ENCODE measurements around the gene PAFAH1B1.

Gene PAFAH1B1

DNA sequence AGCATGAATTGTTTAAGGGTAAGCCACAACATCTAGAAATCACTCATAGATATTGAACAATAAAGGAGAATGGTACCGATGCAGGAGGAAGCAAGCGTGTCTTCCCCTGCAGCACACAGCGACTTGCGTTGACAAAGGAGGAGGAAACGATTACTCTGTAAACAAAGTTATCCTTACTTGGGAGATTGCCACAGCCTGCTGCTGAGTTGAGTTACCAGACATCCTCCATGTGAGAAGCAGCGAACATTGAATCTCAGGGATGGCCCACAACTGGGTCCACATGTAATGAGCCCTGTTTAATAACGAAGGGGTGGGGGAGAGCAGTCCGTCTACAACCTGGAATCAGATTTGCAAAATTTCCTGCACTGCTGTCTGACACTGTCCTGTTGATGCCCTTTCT, 90.5 kb downstream of the PAFAH1B1 start:
- Histone ChIP-seq H2BK15ac (ENCODE audit: low read depth, poor library complexity, severe bottlenecking) (no peak overlapping the region), H2BK12ac (ENCODE audit: low read length in 2 of 2) (no peak overlapping the region), H3K27me3 (ENCODE audit: control insufficient read depth in 1 of 2, insufficient read depth in 1 of 2, low read length in 2 of 2) (no peaks in the 10 kb centered on the region), H2AFZ (ENCODE audit: low read depth, low read length) (no peak overlapping the region), H2AK5ac (ENCODE audit: low read length, severe bottlenecking) (no peak overlapping the region), H3K9me3 (ENCODE audit: control insufficient read depth, low read length) (no peaks in the 10 kb centered on the region), H3K4me1 (ENCODE audit: control insufficient read depth, insufficient read depth, low read depth, low read length) (peaks cover 10% of the 10 kb centered on the region), H3K4ac (ENCODE audit: low read depth in 1 of 2, low read length in 2 of 2) (no peak overlapping the region), H3K36me3 (ENCODE audit: control insufficient read depth in 1 of 2, insufficient read depth in 2 of 2, low read depth in 1 of 2, low read length in 2 of 2) (peaks cover 31 to 64% of the 10 kb centered on the region in 2 experiments), H2BK5ac (ENCODE audit: low read depth, low read length, poor library complexity, severe bottlenecking) (no peak overlapping the region), H2BK120ac (ENCODE audit: low read depth, low read length) (no peak overlapping the region), H3K4me2 (ENCODE audit: low read length, poor library complexity, severe bottlenecking) (no peak overlapping the region), H4K91ac (ENCODE audit: low read length) (no peak overlapping the region), H3K23ac (ENCODE audit: low read length in 2 of 2) (no peak overlapping the region), H3K79me1 (replicated peaks; ENCODE audit: low read length, poor library complexity, severe bottlenecking) (peaks cover 27% of the 10 kb centered on the region), H3K14ac (ENCODE audit: low read length in 2 of 2) (no peak overlapping the region), H3K4me3 (ENCODE audit: insufficient read depth in 1 of 2, low read depth in 1 of 2, low read length in 2 of 2) (no peak overlapping the region), H4K8ac (ENCODE audit: low read length) (no peak overlapping the region), H3K27ac (ENCODE audit: low read length, poor library complexity, severe bottlenecking) (no peak overlapping the region), H3K18ac (ENCODE audit: low read depth in 1 of 2, low read length in 2 of 2) (no peak overlapping the region), H3K9ac (ENCODE audit: low read length) (no peak overlapping the region)
- DNase-seq: no peak
- WGBS: 88% methylated on average over 8 of the region's 8 CpGs

DNA sequence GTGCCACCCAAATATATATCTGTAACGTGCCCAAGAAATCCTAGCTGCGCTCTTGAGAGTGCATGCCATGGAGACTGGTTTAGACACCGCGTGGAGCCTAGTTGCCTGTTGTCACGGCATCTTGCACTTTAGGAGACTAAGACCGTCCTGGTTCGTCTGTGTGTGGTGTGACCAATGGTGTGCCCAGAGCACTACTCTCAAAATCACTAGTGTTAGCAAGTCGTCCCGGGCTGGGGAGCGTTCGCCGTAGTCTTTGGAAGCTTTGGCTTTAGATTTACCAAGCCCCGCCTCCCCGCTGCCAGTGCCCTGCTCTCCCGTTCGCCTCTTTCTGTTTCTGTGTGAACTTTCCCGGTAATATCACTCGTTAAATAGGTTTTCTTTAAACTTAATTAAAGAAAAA, 91.1 kb downstream of the PAFAH1B1 start:
- no peaks in the 10 kb centered on the region for H3K9me3 ChIP-seq (ENCODE audit: control insufficient read depth, low read length)
- no peak overlapping the region for H3K18ac ChIP-seq (ENCODE audit: low read depth in 1 of 2, low read length in 2 of 2)
- no peaks in the 10 kb centered on the region for H3K27me3 ChIP-seq (ENCODE audit: control insufficient read depth in 1 of 2, insufficient read depth in 1 of 2, low read length in 2 of 2)
- no peak overlapping the region for H3K4me2 ChIP-seq (ENCODE audit: low read length, poor library complexity, severe bottlenecking)
- WGBS: over 99% methylated on average over 14 of the region's 18 CpGs
- H4K8ac ChIP-seq (ENCODE audit: low read length): no peak overlapping the region
- H2AFZ ChIP-seq (ENCODE audit: low read depth, low read length): no peak overlapping the region
- no peak overlapping the region for H3K14ac ChIP-seq (ENCODE audit: low read length in 2 of 2)
- peaks cover 35 to 59% of the 10 kb centered on the region in 2 experiments for H3K36me3 ChIP-seq (ENCODE audit: control insufficient read depth in 1 of 2, insufficient read depth in 2 of 2, low read depth in 1 of 2, low read length in 2 of 2)
- H2BK12ac ChIP-seq (ENCODE audit: low read length in 2 of 2): no peak overlapping the region
- H2BK15ac ChIP-seq (ENCODE audit: low read depth, poor library complexity, severe bottlenecking): no peak overlapping the region
- H3K4ac ChIP-seq (ENCODE audit: low read depth in 1 of 2, low read length in 2 of 2): no peak overlapping the region
- peaks cover 24% of the 10 kb centered on the region for H3K79me1 ChIP-seq (replicated peaks; ENCODE audit: low read length, poor library complexity, severe bottlenecking)
- H3K23ac ChIP-seq (ENCODE audit: low read length in 2 of 2): no peak overlapping the region
- no peak overlapping the region for H3K27ac ChIP-seq (ENCODE audit: low read length, poor library complexity, severe bottlenecking)
- H3K4me3 ChIP-seq (ENCODE audit: insufficient read depth in 1 of 2, low read depth in 1 of 2, low read length in 2 of 2): no peak overlapping the region
- DNase-seq: no peak
- H3K9ac ChIP-seq (ENCODE audit: low read length): no peak overlapping the region
- no peak overlapping the region for H4K91ac ChIP-seq (ENCODE audit: low read length)
- H2BK120ac ChIP-seq (ENCODE audit: low read depth, low read length): no peak overlapping the region
- peaks cover 14% of the 10 kb centered on the region for H3K4me1 ChIP-seq (ENCODE audit: control insufficient read depth, insufficient read depth, low read depth, low read length)
- no peak overlapping the region for H2AK5ac ChIP-seq (ENCODE audit: low read length, severe bottlenecking)
- no peak overlapping the region for H2BK5ac ChIP-seq (ENCODE audit: low read depth, low read length, poor library complexity, severe bottlenecking)

DNA sequence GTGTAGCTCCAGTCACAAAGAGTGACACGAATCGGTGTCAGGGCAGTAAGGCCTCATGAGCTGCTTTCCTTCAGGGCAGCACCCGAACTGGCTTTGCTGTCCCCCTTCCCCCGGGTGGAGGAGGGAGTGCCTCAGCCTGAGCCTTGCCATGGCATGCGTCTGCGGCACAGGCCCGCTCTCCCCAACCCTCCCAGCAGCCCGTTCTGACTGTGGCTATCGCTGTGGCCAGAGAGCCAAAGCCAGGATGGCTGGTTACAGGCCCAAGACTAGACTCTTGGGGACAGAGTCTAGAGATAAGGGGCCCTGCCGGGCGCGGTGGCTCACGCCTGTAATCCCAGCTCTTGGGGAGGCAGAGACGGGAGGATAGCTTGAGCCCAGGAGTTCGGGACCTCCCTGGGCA, 92.2 kb downstream of the PAFAH1B1 start:
- Histone ChIP-seq H3K27me3 (ENCODE audit: control insufficient read depth in 1 of 2, insufficient read depth in 1 of 2, low read length in 2 of 2) (no peaks in the 10 kb centered on the region), H2AK5ac (ENCODE audit: low read length, severe bottlenecking) (no peak overlapping the region), H3K79me1 (replicated peaks; ENCODE audit: low read length, poor library complexity, severe bottlenecking) (peaks cover 20% of the 10 kb centered on the region), H3K9me3 (ENCODE audit: control insufficient read depth, low read length) (no peaks in the 10 kb centered on the region), H3K4me1 (ENCODE audit: control insufficient read depth, insufficient read depth, low read depth, low read length) (peaks cover 16% of the 10 kb centered on the region), H3K9ac (ENCODE audit: low read length) (peak overlapping the region; percentile 31), H3K4me2 (ENCODE audit: low read length, poor library complexity, severe bottlenecking) (no peak overlapping the region), H3K18ac (ENCODE audit: low read depth in 1 of 2, low read length in 2 of 2) (no peak overlapping the region), H2BK15ac (ENCODE audit: low read depth, poor library complexity, severe bottlenecking) (no peak overlapping the region), H3K36me3 (ENCODE audit: control insufficient read depth in 1 of 2, insufficient read depth in 2 of 2, low read depth in 1 of 2, low read length in 2 of 2) (peaks cover 41 to 51% of the 10 kb centered on the region in 2 experiments), H4K8ac (ENCODE audit: low read length) (peak overlapping the region; percentile 32), H2BK5ac (ENCODE audit: low read depth, low read length, poor library complexity, severe bottlenecking) (no peak overlapping the region), H3K23ac (ENCODE audit: low read length in 2 of 2) (no peak overlapping the region), H2BK12ac (ENCODE audit: low read length in 2 of 2) (peak overlapping the region in 1 of 2 experiments; percentile 55), H3K14ac (ENCODE audit: low read length in 2 of 2) (no peak overlapping the region), H2AFZ (ENCODE audit: low read depth, low read length) (no peak overlapping the region), H3K27ac (ENCODE audit: low read length, poor library complexity, severe bottlenecking) (no peak overlapping the region), H4K91ac (ENCODE audit: low read length) (peak overlapping the region; percentile 58), H2BK120ac (ENCODE audit: low read depth, low read length) (no peak overlapping the region), H3K4me3 (ENCODE audit: insufficient read depth in 1 of 2, low read depth in 1 of 2, low read length in 2 of 2) (no peak overlapping the region), H3K4ac (ENCODE audit: low read depth in 1 of 2, low read length in 2 of 2) (no peak overlapping the region)
- 97% methylated on average over 15 of the region's 15 CpGs for WGBS
- DNase-seq: no peak

DNA sequence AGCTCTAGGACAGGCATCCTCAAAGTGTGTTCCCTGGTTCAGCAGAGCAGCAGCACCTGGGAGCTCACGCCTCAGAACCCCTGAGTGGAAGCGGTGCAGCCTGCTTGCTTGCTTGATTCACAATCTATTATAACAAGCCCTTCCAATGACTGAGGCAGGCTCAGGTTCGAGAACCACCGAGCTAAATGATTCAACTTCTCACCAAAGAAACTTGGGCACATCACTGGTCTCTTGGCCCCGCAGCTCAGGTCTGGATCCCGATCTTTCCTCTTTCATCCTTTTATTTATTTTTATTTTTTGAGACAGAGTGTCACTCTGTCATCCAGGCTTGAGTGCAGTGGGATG, 93.6 kb downstream of the PAFAH1B1 start:
- Histone ChIP-seq H3K27me3 (ENCODE audit: control insufficient read depth in 1 of 2, insufficient read depth in 1 of 2, low read length in 2 of 2) (no peaks in the 10 kb centered on the region), H3K4me1 (ENCODE audit: control insufficient read depth, insufficient read depth, low read depth, low read length) (peaks cover 16% of the 10 kb centered on the region)

More for the DNA sequence above, 93.6 kb downstream of the PAFAH1B1 start:
- no peak for DNase-seq
- H3K9ac ChIP-seq (ENCODE audit: low read length): peak overlapping the region; percentile 77
- H3K79me1 ChIP-seq (replicated peaks; ENCODE audit: low read length, poor library complexity, severe bottlenecking): peaks cover 16% of the 10 kb centered on the region
- peak overlapping the region; percentile 20 for H3K27ac ChIP-seq (ENCODE audit: low read length, poor library complexity, severe bottlenecking)
- H2BK12ac ChIP-seq (ENCODE audit: low read length in 2 of 2): no peak overlapping the region
- H4K91ac ChIP-seq (ENCODE audit: low read length): no peak overlapping the region
- peak overlapping the region in 1 of 2 experiments; percentile 41 for H3K14ac ChIP-seq (ENCODE audit: low read length in 2 of 2)
- no peak overlapping the region for H2AK5ac ChIP-seq (ENCODE audit: low read length, severe bottlenecking)
- no peak overlapping the region for H3K4ac ChIP-seq (ENCODE audit: low read depth in 1 of 2, low read length in 2 of 2)
- over 99% methylated on average over 5 of the region's 6 CpGs for WGBS
- H2BK120ac ChIP-seq (ENCODE audit: low read depth, low read length): no peak overlapping the region
- H3K36me3 ChIP-seq (ENCODE audit: control insufficient read depth in 1 of 2, insufficient read depth in 2 of 2, low read depth in 1 of 2, low read length in 2 of 2): peaks cover 46% of the 10 kb centered on the region in 2 experiments
- no peaks in the 10 kb centered on the region for H3K9me3 ChIP-seq (ENCODE audit: control insufficient read depth, low read length)
- H2BK15ac ChIP-seq (ENCODE audit: low read depth, poor library complexity, severe bottlenecking): no peak overlapping the region
- H3K23ac ChIP-seq (ENCODE audit: low read length in 2 of 2): no peak overlapping the region
- no peak overlapping the region for H3K4me2 ChIP-seq (ENCODE audit: low read length, poor library complexity, severe bottlenecking)
- no peak overlapping the region for H2BK5ac ChIP-seq (ENCODE audit: low read depth, low read length, poor library complexity, severe bottlenecking)
- H2AFZ ChIP-seq (ENCODE audit: low read depth, low read length): no peak overlapping the region
- H4K8ac ChIP-seq (ENCODE audit: low read length): no peak overlapping the region
- H3K4me3 ChIP-seq (ENCODE audit: insufficient read depth in 1 of 2, low read depth in 1 of 2, low read length in 2 of 2): peak overlapping the region in 1 of 2 experiments; percentile 25
- H3K18ac ChIP-seq (ENCODE audit: low read depth in 1 of 2, low read length in 2 of 2): peak overlapping the region in 1 of 2 experiments; percentile 48

Measured in mesenchymal stem cell (in vitro differentiated cells and primary cell).